ENCODE measurements around the gene CDC42EP4.
"Not testable (repeated sequence)": the region's sequence is repeated elsewhere in the genome, so short reads cannot be mapped to it uniquely, and the experiment has no call there.

Gene CDC42EP4

DNA sequence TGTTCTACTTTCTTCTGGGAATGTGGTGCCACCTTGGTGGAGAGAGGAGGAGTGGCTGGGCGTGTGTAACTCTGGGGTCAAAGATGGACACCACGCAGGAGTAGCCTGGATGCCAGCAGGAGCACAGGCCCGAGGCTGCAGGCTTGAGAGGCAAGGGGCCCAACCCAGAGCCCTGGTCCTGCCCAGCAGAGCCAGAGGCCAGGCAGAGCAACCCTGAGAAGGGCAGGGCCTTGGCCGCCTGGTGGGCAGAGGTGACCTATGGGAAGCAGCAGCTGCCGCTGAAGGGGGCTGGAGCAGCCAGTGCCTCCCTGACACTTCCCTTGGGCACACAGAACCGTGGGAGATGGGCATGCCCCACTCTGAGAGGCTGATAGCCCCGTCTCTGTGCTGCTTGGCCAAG, 32.1 kb downstream of the CDC42EP4 start:
- DNase-seq (ENCODE audit: low read depth), result no peak

DNA sequence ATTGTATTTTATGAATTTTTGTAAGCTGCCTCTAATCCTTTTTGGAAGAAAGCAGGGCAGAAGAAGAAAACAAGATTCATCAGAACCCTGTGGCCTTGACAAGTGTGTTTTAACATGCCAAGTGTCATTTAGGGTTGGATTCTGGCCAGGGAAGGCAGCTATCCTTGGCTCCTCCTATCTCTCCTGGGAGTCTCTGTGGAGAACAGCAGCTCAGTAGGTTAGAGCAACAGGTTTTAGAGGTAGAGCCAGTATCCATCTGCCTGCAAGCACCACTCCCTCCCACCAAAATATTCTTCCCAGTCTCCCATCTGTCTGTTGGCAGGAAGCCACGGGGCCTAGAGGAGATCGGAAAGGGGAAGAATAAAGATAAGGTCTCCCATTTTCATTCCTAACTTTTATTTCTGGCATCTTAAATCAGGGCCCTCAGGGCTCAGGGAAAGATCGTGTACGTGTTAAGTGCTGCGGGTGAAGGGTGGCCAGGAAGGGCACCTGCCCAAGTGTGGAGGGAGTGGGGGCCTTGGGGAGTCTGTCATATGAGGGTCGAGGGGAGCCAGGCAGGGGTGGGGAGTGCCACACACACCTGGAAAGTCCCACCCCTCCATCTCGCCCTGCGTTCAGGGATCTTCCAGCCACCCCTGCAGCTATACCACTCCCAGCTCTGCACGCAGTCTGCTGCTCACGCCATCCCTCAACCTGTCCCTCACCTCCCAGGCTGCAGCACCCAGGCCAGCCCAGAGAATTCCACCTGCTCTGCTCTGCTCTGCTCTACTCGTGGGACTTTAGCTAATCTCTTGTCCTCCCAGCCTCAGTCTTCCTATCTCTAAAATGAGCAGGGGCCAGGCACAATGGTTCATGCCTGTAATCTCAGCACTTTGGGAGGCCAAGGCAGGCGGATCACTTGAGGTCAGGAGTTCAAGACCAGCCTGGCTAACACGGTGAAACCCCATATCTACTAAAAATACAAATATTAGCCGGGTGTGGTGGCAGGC, 33.0 kb downstream of the CDC42EP4 start:
- no peak for DNase-seq (ENCODE audit: low read depth)

DNA sequence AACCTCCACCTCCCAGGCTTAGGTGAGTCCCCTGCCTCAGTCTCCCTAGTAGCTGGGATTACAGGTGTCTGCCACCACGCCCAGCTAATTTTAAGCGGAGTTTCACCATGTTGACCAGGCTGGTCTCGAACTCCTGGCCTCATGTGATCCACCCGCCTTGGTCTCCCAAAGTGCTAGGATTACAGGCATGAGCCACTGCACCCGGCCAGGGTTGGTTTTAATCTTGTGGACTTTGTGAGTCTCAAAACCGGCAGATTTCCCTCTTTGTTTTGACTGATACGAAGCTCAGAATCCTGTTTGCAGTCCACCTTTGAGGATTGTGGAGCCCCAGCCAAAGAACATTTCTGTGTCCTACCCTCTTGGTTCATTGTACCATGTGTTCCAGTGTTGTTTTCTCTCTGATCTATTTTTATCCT, 33.7 kb downstream of the CDC42EP4 start:
- DNase-seq (ENCODE audit: low read depth), result no peak

DNA sequence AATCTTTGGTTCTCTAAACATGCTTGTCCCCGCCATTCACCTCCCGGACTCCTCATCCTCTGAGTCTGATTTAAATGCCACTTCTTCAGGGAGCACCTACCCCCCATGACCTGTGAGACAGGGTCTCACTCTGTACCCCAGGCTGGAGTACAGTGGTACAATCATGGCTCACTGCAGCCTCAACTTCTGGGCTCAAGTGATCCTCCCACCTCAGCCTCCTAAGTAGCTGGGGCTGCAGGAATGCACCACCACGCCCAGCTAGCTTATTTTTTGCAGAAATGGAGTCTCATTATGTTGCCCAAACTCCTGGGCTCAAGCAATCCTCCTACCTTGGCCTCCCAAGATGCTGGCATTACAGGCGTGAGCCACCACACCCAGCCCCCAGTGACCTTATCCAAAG, 37.3 kb downstream of the CDC42EP4 start:
- DNase-seq (ENCODE audit: low read depth), result no peak

DNA sequence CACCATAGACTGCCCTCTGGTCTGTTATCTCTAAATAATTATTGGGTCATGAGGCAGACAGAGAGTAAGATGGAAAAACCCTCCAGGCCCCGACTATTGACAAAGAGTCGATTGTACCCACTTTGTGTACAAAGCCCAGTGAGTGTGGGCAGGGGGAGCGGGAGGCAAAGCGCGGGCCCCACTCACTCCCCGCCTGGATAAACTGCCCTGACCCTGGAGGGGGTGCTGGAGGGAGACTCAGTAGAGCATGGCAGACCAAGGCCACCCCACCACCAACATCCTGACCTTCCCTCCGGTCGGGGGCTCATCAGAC, 38.9 kb downstream of the CDC42EP4 start:
- no peak for DNase-seq (ENCODE audit: low read depth)

DNA sequence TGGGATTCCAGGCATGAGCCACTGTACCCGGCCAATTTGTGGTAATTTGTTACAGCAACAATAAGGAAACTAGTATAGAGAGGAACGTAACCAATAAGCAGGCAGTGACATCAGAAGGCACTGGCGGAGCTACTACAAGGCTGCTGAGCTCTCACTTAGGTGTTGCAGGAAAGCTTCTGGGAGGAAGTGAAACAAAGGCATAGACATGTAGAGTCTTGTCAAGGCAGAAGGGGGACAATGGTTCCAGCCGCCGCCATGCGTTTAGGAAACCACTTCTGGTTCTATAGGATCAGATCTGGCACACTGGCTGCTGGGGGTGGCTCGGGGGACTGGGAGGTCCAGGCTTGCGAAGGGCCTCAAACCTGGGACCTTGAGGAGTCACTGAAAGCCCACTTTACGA, 40.7 kb downstream of the CDC42EP4 start:
- no peak for DNase-seq (ENCODE audit: low read depth)

DNA sequence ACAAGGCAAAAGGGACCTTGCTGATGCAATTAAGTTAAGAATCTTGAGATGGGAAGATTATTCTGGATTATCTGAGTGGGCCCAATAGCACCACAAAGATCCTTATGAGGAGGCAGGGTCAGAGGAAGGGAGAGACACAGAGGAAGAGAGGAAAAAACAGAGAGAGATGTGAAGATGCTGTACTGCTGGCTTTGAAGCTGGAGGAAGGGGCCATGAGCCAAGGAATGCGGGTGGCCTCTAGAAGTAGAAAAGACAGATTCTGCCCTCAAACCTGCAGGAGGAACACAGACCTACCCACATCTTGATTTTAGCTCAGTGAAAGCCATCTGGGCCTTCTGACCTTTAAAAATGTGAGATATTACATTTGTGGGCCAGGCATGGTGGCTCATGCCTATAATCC, 42.0 kb downstream of the CDC42EP4 start:
- DNase-seq (ENCODE audit: low read depth), result no peak

DNA sequence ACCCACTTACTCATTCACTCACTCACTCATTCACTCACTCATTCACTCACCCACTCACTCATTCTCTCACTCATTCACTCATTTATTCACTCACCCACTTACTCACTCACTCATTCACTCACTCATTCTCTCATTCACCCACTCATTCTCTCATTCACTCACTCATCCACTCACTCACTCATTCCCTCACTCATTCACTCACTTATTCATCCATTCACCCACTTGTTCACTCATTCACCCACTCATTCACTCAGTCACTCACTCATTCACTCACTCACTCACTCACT, 42.5 kb downstream of the CDC42EP4 start:
- no peak for DNase-seq (ENCODE audit: low read depth)

DNA sequence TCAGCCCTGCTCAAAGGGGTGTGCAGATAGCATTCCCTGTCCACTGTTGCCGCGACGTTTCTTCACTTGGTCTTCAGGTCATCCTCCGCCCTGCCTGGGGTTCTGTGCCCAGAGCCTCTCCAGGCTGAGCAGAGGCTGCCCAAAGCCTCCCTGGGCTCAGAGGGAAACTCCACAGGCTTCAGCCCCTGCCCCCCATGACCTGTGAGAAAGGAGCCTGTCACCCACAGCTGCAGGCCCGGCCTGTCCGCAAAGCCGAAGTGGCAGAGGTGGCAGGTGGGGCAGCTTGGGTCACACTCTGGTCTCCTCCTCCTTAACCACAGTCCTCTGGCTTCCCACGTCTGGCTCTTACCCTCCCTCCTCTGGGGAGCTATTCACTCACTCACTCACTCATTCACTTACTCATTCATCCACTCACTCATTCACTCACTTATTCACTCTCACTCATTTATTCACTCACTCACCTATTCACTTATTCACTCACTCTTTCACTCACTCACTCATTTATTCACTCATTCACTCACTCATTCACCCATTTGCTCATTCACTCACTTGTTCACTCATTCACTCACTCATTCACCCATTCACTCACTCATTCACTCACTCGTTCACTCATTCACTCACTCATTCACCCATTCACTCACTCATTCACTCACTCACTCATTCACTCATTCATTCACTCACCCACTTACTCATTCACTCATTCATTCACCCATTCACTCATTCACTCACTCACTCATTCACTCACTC, 43.0 kb downstream of the CDC42EP4 start:
- DNase-seq (ENCODE audit: low read depth), result no peak

DNA sequence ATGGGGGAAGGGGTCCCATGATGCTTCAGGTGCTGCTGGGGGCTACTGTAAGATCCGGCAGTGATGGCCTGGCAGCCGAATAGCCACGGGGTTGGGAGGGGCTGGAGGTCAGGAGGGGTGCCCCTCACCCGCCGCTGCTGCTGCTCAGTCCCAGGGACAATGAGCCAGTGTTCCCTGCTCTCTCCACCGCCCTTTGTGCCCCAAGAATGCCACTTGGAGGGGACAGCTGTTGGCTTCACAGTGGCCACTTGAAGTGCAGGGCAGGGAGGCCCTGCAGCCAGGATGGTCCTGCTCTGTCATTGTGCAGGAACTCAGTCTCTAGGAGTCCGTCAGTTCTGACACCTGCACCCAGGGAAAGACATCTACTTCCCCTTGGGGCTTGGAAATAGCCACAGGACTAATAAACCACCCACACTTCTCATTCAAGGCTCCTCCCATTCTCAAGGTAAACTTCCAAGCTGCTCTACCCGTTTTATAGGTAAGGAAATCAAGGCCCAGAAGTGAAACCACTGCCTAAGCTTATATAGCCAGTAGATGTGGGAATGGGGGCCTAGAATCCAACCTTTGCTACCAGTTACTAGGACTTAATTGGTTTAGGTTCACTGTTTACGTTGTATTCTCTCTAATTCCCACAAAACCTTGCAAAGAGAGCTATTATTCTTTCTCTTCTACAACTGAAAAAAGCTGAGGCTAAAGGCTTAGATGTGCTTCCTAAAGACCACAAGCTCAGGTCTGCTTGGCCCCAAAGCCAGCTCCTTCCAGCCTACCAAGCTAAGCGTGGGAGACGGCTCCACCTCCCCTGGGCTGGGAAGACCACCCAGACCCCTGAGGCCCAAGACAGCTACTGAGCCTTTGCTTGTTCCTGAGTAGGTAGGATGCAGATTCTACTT, 43.9 kb downstream of the CDC42EP4 start:
- DNase-seq (ENCODE audit: low read depth), result no peak

DNA sequence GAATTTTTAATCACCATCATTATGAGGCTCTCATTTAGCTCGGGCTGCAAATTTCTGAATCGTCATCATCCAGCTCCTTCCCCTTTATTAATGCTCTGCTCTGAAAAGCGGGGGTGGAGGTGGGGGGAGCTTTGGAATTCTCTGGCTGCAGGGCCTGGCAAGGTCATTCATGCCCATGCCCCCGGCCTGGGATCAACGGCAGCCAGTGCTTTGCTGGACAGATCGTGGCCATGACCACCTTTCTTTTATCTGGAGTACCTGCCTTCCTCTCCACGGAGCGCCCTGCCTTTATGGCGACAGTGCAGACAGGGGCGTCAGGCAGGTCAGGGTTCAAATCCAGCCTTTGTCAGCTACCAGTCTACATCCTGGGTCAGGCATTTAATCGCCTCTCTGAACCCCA, 45.0 kb downstream of the CDC42EP4 start:
- DNase-seq (ENCODE audit: low read depth), result no peak

DNA sequence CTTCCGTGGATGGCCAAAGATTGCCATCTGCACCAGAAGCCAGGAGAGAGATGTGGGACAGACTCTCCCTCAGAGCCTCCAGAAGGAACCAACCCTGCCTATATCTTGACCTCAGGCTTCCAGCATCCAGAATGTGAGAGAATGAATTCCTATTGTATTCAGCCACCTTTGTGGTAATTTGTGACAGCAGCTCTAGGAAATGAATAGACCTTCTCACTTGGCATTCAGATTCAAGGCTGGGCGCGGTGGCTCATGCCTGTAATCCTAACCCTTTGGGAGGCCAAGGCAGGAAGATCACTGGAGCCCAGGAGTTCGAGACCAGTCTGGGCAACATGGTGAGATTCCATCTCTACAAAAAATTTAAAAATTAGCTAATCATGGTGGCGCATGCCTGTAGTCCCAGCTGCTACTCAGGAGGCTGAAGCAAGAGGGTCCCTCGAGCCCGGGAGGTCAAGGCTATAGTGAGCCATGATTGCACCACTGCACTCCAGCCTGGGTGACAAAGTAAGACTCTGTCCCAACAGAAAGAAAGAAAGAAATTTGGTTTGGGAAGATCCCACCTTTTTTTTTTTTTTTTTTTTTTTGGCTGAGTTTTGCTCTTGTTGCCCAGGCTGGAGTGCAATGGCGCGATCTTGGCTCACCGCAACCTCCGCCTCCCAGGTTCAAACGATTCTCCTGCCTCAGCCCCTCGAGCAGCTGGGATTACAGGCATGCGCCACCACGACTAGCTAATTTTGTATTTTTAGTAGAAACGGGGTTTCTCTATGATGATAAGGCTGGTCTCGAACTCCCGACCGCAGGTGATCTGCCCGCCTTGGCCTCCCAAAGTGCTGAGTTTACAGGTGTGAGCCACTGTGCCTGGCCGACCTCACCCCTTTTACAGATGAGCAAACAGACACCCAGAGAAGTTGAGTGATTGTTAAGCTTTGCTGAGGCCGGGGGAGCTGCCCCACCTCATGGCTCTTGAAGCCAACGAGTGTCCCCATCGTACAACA, 45.9 kb downstream of the CDC42EP4 start:
- DNase-seq (ENCODE audit: low read depth), result no peak

DNA sequence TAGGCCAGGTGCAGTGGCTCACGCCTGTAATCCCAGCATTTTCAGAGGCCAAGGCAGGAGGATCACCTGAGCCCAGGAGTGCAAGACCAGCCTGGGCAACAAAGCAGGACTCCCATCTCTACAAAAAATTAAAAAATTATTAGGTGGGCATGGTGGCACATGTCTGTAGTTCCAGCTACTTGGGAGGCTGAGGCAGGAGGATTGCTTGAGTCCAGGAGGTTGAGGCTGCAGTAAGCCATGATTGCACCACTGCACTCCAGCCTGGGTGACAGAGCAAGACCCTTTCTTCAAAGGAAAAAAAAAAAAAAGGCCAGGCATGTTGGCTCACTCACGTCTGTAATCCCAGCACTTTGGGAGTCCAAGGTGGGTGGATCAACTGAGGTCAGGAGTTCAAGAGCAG, 47.4 kb downstream of the CDC42EP4 start:
- not testable (repeated sequence) for DNase-seq (ENCODE audit: low read depth)

DNA sequence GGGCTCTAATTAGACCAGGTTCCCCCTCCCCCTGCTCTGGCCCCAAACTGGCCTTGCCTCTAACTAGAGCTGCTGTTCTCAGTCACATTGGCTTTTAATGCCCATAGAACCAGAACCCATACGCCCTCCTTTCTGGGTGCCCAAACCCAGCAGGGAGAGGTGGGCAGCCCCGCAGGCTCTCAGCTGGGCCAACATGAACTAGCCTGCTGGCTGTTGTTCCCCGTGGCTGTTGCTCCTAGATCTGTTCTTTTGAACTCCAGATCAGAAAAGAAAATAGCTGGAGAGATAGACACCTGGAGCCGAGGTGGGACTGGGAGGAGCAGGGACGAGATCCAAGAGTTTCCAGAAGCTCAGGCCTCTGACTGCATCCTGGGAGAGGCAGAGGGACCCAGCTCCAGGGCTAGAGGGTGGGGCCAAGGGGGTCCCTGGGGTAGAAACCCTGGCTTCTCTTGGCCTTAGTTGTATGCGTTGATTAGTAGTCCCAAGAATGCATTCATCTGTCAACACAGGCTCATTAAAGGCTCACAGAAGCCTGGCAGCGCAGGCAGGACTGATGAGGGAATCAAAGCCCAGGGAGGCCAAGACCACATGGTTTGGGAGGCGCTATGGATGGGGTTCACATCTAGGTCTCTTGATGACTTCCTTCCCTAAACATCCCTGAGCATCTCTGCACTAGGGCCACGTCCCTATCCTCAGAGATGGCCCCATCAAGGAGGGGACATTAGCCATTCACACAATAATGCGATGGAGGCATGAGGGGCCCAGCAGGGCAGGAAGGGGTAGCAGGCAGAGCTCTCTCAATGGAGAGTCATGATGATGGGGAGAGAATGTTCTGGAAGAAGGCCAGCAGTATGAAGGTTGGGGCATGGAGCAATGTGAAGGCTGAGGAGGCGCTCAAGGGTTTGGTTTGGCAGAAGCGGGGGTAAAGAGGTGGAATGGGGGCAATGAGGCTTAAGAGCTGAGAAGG, 48.8 kb downstream of the CDC42EP4 start:
- no peak for DNase-seq (ENCODE audit: low read depth)

DNA sequence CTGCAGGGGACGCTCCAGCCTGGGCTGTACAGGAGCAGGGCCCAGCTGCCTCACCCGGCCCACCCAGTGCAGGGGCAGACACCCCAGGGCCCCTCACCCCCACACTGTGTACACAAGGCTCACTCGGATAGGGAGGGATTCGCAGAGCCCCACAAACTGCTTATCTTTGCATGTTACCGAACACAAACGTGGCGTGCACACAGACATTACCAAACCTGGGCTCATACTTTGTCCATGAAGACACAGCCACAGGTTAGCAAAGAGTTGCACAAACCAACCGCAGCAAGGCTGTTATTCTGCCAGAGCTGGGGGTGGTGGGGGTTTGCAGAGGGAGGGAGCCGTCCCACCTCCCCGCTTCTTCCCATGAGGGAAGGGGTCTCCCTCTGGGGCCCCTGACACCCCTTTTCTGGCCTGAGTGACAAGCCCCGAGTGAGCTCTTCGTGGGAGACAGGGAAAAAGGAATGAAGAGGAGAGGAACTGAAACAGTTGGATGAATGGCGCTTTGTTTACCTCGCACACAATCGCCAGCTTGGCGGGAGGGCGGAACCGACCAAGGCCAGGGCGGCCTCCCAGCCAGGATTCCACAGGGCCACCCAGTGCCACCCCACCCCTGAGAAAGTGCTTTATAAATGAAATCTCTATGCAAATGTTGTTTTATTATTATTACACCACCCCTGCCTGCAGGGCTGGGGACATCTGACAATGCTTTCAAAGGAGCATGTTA, 49.7 kb downstream of the CDC42EP4 start:
- no peak for DNase-seq (ENCODE audit: low read depth)

DNA sequence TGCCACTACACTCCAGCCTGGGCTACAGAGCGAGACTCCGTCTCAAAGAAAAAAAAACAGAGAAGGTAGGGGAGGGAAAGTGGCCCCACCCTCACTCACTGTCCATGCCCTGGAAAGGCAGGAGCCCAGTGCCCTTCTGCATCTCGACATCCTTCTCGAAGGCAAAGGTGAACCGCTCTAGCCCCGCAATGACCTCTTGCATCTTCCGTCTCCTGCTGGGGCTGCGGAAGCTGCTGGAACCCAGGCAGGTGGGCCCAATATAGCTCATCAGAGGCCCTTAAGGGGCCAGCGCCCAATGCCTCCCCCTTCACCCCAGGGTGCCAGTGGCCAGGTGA, 50.2 kb downstream of the CDC42EP4 start, which contains the start of gene CPSF4L:
Gene CPSF4L, minus strand, starts transcription at position 264 of the 335 bp plus-strand sequence. Its CDS starts 62 bp downstream, at position 202.
- DNase-seq (ENCODE audit: low read depth), result no peak

DNA sequence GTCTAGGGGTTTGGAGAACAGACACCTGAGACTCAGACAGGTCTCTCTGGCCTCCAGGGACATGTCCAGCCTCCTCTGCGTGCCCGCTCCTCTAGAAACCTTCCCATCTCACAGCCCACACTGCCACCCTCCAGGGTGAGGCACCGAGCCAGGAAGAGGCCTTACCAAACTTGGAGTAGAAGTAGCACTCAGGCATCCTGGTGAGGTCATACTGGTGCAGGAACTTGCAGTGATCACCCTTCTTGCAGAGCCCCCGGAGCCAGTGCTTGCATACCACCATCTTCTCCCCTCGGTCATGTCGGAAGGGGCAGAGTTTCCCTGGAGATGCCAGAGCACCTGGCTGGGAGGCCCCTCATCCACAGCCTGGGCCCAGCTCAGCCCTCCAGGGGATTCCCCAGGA, 54.3 kb downstream of the CDC42EP4 start:
- no peak for DNase-seq (ENCODE audit: low read depth)

DNA sequence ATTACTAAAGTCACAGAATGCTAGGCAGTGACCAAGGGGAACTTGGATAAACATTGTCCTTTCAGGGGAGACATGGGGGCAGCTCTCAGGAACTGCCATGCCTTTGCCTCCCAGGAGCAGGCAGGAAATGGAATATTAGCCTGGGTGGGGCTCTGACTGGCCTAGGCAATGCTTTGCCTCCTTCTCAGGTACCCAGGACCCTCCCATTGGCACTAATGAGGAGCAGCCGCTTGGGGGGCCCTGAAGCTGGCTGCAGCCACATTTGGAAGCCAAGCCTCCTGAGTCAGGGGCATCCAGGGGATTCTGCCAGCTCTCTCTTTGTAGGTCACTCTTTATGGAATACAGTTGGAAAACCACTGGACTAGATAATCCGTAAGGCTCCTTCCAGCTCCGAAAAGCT, 55.6 kb downstream of the CDC42EP4 start:
- no peak for DNase-seq (ENCODE audit: low read depth)

DNA sequence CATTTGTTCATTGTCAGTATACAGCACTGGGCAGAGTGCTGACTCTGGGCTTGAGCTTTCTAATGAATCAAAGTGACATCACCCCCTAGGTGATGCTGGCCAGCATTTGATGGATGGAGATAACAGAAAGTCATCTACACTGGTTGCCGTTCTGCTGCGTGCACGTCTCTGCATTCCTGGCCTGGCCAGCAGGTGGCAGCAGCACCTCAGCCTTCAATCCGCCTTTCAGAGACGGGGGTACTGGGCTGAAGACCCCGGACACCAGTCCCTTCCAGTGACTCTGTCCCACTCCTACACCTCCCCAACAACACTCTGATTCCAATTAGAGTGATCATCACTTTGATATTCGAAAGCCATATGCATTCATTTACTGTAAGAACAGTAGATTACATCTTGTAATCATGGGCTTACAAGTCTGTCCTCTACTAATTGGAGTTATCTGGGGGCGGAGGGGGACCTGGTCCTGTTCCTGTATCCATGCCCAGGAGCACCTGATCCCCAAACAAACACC, 56.1 kb downstream of the CDC42EP4 start:
- DNase-seq (ENCODE audit: low read depth), result peak; percentile 32
